Adrenal gland (tissue), 5 donors: ENCODE data around the gene FAM20C.

Source experiments
- POLR2A ChIP-seq, 2 donors: fragments of 450-650 bp; IDR thresholded peaks; one replicate each; pipeline ENCODE4 v1.6.1; 2017; ENCODE audit warnings: antibody characterized with exemption in 2 of 2, mild to moderate bottlenecking in 2 of 2, moderate library complexity in 1 of 2
- TF ChIP-seq, protein P1 (sequence below), 6 experiments: fragments of 450-650 bp in 4 of 6; fragments of 200-600 bp in 2 of 6; sonication (generic) in 1 of 6; IDR thresholded peaks; 1 replicate in 5 of 6; 2 replicates in 1 of 6; pipeline versions ENCODE4 v1.5.1 to v1.8.0; 2016 to 2021; ENCODE audit warnings: antibody characterized with exemption in 6 of 6, mild to moderate bottlenecking in 2 of 6, moderate library complexity in 1 of 6
- donor health status: DM: no; HTN: no; CAD: no.

DNA sequence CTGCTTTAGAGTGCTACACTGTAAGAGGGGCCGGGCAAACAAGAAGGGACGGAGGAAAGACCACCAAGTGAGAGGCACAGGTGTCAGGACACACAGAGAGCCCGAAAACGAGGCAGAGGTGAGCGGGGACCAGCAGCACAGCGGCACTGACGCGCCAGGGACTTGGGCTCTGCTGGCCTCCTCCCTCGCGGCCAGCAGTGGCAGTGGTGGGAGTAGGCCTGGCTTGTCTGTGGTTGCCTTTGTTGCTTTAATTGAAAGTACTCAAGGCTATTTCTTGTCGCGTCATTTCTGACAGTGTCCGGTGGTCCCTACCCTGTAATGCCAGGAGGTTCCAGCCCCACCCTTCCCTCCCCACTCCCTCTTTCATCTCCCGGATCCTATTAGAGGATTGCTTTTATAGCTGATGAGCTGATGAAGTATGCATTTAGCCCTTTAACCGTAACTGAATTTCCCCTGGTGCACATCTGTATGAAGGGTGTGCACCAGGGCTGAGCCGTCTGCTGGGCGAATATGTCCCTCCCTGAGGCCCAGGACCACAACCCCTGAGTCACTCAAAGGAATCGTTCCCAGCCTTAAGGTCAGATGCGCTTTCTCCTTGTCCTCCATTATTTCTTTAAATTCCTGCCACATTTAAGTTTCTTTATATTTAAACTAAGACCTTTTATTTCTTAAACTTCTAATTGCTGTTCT, 39.5 kb upstream of the FAM20C start:
- TF ChIP-seq, protein P1, sequence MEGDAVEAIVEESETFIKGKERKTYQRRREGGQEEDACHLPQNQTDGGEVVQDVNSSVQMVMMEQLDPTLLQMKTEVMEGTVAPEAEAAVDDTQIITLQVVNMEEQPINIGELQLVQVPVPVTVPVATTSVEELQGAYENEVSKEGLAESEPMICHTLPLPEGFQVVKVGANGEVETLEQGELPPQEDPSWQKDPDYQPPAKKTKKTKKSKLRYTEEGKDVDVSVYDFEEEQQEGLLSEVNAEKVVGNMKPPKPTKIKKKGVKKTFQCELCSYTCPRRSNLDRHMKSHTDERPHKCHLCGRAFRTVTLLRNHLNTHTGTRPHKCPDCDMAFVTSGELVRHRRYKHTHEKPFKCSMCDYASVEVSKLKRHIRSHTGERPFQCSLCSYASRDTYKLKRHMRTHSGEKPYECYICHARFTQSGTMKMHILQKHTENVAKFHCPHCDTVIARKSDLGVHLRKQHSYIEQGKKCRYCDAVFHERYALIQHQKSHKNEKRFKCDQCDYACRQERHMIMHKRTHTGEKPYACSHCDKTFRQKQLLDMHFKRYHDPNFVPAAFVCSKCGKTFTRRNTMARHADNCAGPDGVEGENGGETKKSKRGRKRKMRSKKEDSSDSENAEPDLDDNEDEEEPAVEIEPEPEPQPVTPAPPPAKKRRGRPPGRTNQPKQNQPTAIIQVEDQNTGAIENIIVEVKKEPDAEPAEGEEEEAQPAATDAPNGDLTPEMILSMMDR (IDR thresholded peaks at IDR 0.05) = no peak
- TF ChIP-seq POLR2A (IDR thresholded peaks at IDR 0.05) = no peak
